ENCODE data around the gene SLC6A1.

Gene SLC6A1

GRCh38 chr3:11004563-11004962 lies 12.0 kb downstream of the SLC6A1 start:
- intact Hi-C loops (cut with DNase I; ENCODE audit: low total_unique reads), result no loop called here
- no peak overlapping the region for H3K27ac ChIP-seq
- peaks cover 0 to 4% (median 0%) of the 10 kb centered on the region in 4 donors for H3K4me1 ChIP-seq
- H3K4me3 ChIP-seq, result peak overlapping the region in 1 of 2 donors; percentile 9
- H3K27me3 ChIP-seq, result peaks cover 0 to 20% of the 10 kb centered on the region in 2 donors
- no peak for DNase-seq
- no peak for TF ChIP-seq CTCF (IDR thresholded peaks at IDR 0.05)
- no peaks in the 10 kb centered on the region for H3K9me3 ChIP-seq
- no peaks in the 10 kb centered on the region for H3K36me3 ChIP-seq

GRCh38 chr3:11005686-11006256 lies 13.2 kb downstream of the SLC6A1 start:
- Histone ChIP-seq H3K36me3 (no peaks in the 10 kb centered on the region), H3K27ac (no peak overlapping the region), H3K4me1 (peaks cover 0 to 4% (median 0%) of the 10 kb centered on the region in 4 donors), H3K4me3 (no peak overlapping the region), H3K9me3 (no peaks in the 10 kb centered on the region), H3K27me3 (peaks cover 0 to 8% of the 10 kb centered on the region in 2 donors)
- intact Hi-C loops (cut with DNase I; ENCODE audit: low total_unique reads), result no loop called here
- no peak for TF ChIP-seq CTCF (IDR thresholded peaks at IDR 0.05)
- DNase-seq, result no peak

DNA sequence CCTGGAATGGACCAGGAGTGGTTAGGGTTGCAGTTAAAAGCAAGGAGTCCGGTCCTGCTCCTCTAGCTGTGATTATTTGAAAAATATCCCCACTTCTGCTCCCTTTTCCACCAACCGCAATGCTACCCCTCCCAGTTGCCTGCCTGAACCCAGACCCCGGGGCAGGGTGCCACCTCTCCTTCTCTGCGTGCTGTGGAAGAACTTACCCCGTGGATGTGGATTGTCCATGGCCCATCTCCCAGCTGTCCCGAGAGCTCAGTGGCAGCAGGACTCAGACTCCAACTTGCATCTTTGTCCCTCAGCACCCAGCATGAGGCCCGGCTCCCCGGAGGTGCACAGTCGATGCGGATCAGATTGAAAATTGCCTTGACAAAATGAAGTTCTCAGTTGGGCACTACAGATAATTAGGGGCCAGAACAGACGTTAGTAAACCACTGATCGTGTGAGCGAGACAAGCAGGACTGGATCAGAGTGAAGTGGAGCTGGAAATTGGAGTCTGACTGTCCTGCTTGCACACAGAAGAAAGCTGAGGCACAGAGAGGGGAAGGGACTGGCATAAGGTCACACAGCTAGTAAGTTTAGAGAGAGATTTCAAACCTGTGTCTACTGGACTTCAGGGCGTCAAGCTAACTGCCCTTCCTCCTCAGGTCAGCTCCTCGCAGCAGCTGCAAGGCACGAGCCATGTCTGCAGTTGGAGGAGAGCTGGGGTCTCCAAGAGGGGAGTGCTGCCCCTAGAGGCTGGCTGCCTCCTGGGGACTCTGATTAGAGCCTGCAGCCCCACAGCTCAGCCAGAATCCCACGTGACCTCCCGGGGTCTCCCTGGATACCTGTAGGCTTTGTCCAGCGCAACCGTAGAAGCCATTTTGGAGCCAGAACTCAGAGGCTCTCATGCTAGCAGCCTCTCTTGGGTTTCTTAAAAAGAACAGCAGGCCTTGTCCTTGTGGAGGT lies 14.7 kb downstream of the SLC6A1 start:
- intact Hi-C loops (cut with DNase I; ENCODE audit: low total_unique reads), result no loop called here
- no peak overlapping the region for H3K27ac ChIP-seq
- H3K27me3 ChIP-seq, result no peaks in the 10 kb centered on the region
- no peaks in the 10 kb centered on the region for H3K9me3 ChIP-seq
- no peak for DNase-seq
- no peak for TF ChIP-seq CTCF (IDR thresholded peaks at IDR 0.05)
- no peaks in the 10 kb centered on the region for H3K36me3 ChIP-seq
- H3K4me1 ChIP-seq, result peaks cover 0 to 4% (median 0%) of the 10 kb centered on the region in 4 donors
- no peak overlapping the region for H3K4me3 ChIP-seq

- TF ChIP-seq CTCF (IDR thresholded peaks at IDR 0.05), result no peak
- no peak for DNase-seq
- Histone ChIP-seq H3K4me1 (peaks cover 0 to 3% (median 0%) of the 10 kb centered on the region in 4 donors), H3K36me3 (no peaks in the 10 kb centered on the region), H3K27ac (no peak overlapping the region), H3K9me3 (no peaks in the 10 kb centered on the region), H3K27me3 (peaks cover 0 to 9% of the 10 kb centered on the region in 2 donors), H3K4me3 (no peak overlapping the region)
- intact Hi-C loops (cut with DNase I; ENCODE audit: low total_unique reads), result no loop called here
These were observed 17.4 kb downstream of the SLC6A1 start for GRCh38 chr3:11009898-11010297.

DNA sequence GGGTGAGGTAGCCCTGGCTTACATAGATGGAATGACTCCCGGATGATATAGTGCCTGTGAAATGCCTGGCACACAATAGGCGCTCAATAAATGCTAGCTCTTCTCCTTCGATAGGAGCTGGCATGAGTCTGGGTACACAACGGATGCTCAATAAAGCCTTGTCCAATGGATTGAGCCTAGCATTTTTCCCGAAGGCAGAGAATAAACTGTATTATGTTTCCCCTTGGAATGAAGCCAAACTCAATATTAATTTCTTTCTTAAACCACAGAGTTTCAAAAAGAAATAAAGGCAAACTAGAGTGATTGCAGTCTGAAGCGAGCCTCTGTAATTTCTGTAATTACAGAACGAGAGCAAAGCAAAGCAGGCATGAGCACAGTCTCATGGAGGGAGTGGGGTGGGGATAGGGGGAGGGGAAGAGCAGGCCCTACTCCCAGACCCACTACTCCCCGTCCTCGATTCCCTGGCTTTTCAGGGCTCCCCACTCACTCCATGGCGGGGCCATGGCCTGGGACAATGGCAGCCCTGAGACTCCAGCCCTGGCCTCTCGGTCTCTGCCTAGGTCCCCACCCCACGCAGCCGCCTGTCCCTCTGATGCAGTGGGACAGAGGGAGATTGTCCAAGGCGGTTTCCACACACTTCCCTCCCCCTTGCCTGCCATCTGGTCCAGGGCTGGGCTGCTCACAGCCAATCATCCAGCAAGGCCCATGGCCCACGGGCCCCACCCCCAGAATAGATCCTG lies 18.0 kb downstream of the SLC6A1 start:
- H3K4me1 ChIP-seq, result no peaks in the 10 kb centered on the region

More for the DNA sequence above, 18.0 kb downstream of the SLC6A1 start:
- H3K27me3 ChIP-seq, result peaks cover 0 to 10% of the 10 kb centered on the region in 2 donors
- H3K4me3 ChIP-seq, result no peak overlapping the region
- H3K36me3 ChIP-seq, result no peaks in the 10 kb centered on the region
- no peaks in the 10 kb centered on the region for H3K9me3 ChIP-seq
- no peak overlapping the region for H3K27ac ChIP-seq
- intact Hi-C loops (cut with DNase I; ENCODE audit: low total_unique reads), result no loop called here
- TF ChIP-seq CTCF (IDR thresholded peaks at IDR 0.05), result no peak
- no peak for DNase-seq

Data from tibial artery (tissue), 4 donors.